Stimulated activated CD4-positive, alpha-beta T cell treated with anti-CD3 and anti-CD28 coated beads, Interleukin-12 subunit alpha, Interleukin-12 subunit beta, amount 100 ng/mL, for 24 hours (primary cell): Measurements from ENCODE around the gene DYRK2.
A peak's percentile ranks its signal among the peaks of the same experiment; 100 is the strongest.

ENCODE experiments used
- DNase-seq, 2 experiments: peaks; one replicate each; pipeline ENCODE4 v3.0.0-alpha.2; 2020; ENCODE audit warnings: low read depth in 2 of 2

Gene DYRK2

DNA sequence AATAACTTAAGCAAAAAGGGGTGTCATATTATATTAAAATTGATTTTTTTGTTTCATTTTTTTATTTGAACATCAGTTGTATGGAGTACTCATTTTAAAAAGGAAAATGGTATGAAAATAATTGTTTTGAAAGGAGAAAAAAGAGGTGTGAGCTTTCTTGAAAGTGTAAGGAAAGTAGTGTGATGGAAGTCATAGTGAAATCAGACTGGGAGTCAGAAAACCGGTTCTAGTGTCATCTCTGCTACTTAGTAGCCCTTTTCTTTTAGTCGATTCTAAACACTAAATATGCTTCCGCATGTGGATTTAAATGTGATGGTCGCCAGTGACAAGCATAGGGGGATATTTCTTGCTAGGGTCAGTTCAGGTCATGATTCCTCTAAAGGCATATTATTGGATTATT, 1.8 kb upstream of the DYRK2 start:
- DNase-seq = no peak

DNA sequence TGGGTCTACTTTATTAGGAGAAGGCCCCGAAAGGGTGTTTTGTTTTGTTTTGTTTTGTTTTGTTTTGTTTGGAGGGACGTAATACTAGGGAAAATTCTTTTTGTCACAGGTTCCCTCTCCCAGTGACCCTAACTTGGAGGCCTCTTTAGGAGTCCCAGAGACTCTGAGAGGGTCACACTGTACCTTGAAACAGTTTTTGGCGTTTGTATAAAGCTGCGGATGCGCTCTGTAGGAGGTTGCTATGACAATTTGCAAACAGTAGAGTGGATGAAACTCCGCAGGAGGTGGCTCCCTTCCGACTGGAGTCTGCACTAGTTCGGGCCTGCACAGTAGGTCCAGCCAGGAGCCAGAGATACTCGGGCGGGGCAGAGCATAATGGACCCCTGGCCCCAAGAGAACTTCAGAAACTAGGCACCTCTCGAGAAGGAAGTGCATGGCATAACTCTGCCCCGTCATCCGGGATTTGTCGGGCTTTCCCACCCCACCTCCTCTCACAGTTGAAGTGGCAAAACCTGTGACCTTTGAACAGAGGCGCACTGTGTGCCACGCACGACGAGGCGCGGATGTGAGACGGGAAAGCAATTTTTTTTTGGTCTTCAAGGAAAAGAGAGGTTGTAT, 1.3 kb upstream of the DYRK2 start:
- no peak for DNase-seq

DNA sequence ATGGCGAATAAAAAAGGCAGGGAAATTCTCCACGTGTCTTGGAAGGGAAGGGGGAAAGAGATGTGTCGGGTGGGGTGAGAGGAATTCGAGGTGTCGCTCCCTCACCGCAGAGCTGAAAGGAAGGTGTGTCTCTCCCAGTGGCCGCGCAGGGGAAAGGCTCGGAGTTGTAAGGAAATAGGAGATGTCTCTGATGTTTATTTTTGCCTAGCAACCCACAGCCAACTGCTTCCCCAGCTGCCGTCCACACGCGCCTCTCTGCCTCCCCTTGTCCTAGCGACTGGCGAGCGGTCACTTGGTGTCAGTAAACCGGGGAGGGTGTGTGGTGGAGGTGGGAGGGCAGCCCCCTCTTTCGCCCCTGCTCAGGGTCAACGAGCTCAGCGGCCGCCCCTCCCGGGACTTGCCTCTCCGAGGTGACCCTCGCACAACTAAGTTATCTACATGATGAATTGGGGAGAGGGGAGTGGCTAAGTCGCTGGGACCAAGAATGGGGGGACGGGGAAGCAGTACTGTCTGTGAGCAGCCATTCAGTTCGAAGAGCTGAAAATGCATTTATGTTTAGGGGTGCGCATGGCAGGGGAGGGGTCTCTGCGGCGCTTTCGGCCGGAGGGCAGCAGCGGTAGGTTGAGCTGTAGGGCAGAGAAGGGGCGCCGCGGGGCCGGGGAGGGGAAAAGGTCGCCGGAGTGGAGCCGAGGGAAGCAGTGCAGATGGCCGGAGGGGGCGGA, 585 bp upstream of the DYRK2 start:
- DNase-seq = peak in 1 of 2 experiments; percentile 14

DNA sequence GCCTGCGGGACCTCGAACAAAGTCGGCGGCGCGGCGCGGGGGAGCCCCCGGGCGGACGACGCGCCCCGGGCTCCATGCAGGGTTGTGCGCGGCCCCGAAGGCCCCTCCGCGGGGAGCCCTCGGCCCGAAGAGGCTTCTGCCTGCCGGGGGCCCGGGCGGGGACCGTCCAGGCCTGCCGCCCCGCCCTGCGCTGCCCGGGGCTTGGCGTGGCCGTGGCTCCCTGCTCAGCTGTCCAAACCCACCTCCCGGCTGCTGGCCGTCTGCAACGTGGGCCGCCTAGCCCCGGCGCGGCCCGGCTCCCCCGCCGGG, 670 bp downstream of the DYRK2 start:
- no peak for DNase-seq

DNA sequence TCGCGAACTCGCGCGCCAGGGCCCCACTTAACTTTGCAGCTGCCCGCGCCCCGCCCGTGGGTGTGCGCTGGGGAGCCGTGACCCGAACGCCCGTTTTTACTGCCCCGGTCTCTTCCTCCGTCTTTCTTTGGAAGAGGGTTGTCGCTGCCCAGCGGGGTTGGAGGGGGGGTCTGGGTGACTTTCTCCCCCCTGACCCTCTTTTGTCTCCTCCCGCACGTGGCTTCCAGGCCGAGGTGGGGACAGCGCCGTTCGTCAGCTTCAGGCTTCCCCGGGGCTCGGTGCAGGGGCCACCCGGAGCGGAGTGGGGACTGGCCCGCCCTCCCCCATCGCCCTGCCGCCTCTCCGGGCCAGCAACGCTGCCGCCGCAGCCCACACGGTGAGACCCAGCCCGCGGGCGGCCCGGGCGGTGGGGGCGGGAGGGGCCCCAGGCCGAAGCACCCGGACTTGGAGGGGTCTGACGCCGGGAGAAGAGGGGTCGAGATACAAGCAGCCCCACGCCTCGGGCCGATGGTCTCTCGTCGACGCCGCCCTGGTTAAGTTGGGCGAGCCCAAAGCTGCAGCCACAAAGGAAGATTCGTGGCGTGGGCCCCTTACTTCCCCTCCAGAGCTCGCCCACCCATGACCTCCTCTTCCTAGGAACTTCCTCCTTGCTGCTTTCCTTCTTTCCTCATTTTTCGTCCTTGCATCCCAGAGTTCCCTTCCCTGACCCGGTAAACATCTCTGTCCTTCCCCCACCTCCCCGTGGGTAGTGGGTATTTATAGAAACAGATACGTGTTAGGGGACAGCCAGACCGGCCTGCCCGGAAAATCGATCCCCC, 1.2 kb downstream of the DYRK2 start:
- DNase-seq = no peak

DNA sequence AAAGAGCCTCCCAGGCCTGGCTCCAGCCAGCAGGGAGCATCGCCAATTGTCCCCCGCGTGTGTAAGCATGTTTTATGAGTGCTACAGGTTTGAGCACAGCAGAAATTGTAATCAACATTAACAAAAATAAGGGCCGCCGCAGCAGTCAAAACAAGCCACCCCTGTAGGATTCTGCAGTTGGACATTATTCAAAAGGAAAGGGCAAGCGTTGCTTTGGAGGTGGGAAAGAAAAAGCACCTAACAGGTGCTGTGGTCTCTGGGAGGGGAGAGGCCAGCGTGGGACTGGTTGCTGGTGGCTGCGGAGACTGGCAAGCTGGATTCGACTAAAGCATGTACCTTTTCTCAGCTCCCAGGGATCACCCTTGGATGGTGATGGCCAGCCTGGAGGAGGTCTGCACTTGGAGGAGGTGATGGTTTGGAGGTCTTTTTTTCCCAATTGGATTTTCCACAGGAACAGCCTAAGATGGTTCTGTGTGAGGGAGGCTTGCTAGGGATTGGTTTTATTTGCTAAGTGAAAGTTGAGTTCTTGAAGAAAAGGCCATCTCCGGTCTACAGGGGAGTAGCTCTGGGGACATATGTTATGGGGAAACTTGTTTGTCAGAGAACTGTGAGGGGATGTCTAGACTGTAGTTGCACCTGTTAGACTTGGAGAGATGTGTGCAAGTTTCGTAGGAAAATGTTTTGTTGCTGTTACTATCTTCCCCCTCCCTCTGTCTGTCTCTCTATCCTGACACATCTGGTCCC, 2.0 kb downstream of the DYRK2 start:
- DNase-seq = no peak

DNA sequence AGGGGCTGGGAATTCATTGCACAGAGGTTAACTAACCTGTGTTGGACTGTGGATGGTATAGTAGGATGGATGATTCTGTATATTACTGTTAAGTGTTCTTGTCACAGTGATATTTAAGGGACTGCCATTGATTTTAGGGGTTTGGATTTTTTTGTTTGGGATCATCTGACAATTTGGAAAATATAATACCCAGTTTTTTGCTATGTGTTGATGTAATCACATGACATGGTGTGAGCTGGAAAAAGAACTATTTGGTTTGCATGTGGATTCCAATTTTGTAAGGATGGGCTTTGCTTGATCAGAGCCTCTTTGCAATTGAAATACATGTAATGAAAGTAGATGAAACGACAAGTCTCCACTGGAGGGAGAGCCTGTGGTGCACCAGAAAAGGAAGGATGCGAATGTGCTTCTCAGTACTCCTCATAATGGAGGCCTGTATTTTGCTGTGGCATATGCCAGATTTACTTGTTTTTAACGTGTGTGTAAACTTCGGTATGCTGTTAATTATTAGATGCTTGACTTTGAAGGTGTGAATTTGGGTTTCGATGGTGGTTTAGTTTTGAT, 2.7 kb downstream of the DYRK2 start:
- DNase-seq = no peak

DNA sequence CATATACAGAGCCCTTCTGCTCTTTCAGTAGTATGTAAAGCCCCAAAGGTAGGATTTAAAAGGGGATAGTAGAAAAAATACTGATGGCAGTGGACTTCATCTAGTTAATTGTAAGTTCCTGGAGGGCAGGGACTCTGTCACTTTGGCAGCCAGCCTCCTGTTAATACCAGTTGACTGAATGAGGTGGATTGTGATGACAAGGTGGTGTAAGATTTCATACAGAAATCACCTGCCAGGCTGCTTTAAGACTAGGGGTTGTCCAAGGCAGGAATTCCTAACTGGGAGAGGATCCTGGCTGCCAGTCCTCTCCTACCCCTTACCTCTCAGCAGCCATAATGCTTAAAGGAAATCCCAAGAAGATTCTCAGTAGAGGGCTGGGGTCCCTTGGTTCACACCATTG, 7.3 kb downstream of the DYRK2 start:
- no peak for DNase-seq

DNA sequence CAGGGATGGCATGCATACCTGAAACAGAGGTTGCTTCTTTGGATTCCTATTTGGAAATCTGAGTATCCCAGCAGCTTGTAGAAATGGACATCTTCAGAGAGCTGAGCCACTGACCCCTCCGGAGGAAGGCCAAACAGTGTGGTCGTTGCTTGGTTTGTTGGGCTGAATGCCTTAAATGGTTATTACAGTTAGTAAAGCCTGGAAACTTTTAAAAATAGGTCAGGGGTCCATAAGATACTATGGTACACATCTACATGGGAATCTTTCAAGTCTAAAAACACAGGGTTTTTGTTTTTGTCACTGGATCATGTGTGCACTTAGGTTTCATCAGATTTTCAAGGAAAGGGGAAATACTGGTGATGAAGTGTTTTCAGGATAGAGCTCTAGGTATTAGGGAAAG, 7.7 kb downstream of the DYRK2 start:
- DNase-seq = no peak

DNA sequence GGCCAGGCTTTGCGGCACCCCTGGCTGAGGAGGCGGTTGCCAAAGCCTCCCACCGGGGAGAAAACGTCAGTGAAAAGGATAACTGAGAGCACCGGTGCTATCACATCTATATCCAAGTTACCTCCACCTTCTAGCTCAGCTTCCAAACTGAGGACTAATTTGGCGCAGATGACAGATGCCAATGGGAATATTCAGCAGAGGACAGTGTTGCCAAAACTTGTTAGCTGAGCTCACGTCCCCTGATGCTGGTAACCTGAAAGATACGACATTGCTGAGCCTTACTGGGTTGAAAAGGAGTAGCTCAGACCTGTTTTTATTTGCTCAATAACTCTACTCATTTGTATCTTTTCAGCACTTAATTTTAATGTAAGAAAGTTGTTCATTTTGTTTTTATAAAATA, 9.9 kb downstream of the DYRK2 start:
- no peak for DNase-seq

DNA sequence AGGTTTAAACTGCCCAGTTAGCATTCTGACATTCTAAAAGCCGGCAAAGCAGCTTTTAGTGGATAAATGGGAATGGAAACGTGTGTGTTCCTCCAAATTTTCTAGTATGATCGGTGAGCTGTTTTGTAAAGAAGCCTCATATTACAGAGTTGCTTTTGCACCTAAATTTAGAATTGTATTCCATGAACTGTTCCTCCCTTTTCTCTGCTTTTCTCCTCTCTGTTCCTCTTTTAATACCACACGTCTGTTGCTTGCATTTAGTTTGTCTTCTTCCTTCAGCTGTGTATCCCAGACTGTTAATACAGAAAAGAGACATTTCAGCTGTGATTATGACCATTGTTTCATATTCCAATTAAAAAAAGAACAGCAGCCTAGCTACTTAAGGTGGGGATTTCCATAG, 10.7 kb downstream of the DYRK2 start:
- no peak for DNase-seq

DNA sequence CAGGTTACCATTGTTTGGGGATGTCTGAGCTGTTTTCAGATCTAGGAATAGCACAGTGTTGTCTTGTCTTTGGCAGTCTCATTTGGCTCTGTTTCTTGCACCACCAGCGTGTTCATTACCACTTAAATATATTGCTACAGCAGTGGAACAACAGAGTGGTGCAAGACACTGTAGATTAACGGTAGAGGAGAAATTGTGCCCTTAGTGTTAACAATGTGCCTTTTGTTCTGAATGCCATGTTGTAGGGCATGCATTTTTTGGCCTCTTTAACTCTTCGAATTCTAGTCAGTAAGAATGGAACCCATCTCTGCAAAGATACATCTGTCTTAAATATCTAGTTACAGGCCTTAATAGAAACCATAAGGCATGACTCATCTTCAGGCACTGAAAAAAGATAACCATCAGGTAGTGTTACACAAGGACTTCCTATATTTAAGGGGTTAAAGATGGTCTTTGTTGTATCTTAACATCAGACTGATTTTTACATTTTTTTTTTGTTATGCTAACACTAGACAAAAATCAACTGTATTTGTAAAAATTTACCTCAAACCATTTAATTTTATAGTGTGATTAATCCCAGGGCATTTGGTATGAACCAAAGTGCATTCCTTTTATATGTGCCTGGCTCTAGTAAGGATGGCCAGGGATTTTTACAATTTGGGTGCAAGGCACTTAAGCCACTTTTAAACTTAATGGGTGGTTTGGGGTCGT, 12.9 kb downstream of the DYRK2 start:
- DNase-seq = no peak

DNA sequence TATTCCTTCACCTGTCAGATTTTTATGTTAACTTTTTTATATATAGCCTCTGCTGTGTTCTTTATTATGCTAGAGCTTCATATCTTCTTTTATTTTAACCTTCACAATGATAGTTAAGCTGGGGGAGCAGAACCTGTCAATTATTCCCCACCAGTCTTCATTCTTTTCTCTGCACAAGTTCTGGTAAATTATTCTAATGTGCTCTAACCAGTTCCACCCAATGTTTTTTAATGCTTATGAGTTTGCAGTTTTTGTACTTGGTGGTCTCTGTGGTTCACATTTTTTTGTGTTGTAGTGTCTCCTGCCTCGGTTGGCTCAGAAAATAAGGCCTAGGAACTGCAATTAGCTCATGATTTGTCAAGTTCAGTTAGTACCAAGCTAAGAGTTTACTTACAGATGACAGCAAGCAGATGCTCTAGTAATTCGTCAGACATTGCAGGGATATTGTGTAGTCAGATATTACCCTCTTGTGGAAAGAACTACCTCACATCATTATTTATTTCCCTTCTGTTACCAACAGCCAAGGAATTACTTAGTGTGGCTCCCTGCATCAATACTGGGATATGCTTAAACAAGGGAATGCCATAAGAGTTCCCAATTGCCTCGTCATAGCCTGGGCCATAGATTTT, 14.5 kb downstream of the DYRK2 start:
- no peak for DNase-seq

DNA sequence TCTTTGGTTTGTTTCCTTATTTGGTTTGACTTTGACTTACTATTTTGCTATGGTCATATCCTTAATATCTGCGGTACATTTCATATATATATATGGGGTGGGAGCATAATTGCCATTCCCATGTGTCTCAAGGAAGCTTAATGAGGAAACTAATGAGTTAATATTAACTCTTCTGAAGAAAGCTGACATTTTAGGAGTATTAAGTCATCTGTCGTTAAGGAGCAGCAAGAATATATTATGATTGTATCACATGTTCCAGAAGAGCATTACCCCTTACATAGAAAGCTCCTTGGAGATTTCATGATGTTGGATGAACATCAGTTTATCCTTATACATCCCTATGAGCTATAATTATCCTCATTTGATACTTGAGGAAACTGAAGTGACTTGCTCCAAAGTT, 15.6 kb downstream of the DYRK2 start:
- no peak for DNase-seq

DNA sequence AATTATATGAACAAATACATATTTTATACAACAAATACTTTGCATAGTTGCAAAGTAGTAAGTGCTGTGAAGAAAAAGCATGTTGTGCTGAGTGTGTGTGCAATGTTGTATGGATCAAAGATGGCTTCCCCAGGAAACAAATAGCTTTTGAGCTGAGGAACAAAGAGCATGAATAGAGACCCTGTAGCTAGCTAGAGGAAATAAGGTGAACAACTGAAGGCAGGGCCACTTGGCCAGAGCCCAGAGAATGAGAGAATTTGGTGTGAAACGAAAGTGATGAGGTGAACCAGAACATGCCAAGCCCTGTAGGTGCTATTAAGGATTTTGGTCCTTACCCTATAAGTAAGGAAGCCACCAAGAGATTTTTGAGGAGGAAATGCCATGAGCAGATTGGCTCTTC, 17.1 kb downstream of the DYRK2 start:
- DNase-seq = no peak

DNA sequence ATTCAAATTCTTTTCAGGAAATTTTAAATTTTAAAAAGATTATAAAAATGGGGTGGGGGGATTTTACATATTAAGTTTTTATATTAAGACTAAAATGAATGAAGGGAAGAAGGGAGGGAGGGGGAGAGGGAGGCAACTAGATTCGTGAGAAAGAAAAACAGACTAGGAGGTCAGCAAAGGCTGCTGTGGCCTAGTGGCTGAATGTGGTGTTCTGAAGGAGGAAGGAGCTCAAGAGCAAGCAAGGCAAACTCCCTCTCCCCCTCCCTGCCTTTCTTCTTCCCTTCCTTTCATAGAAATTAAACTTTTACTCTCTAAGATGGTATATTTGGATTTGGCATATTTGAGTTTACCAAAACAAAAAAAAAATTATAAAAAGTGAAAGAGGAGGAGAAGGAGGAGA, 18.1 kb downstream of the DYRK2 start:
- DNase-seq = no peak

DNA sequence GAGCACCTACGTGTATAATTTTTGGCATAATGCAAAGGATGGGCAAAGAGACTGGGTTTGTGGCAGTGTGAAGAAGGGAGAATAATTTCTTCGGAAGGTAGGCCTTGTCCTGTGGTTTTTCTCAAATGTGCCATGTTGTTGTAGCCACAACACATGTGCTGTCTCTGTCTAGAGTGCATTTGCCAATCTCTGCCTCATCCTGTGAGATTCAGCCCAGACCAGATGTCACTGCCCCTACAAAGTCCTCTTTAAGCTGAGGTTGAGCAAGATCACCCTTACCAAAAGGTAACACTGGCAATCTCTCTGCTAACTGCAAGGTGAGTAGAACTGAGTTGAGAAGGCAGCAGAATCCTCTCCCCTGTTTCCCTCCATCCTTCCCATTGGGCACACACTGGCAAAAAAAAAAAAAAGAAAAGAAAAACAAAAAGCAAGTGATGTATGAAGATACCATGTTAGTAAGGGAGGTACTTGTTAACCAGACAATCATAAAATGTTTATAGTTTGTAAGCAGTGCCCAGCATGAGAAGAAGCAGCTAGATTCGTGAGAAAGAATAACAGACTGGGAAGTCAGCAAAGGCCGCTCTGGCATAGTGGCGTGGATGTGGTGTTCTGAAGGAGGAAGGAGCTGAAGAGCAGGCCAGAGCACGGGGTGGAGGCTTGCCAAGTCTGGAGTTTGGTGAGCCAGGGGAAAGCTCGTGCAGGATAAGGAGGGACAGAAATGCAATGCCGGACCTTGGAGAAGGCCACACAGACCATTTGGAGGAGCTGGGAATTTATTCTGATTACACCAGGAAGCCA, 18.9 kb downstream of the DYRK2 start:
- DNase-seq = no peak

DNA sequence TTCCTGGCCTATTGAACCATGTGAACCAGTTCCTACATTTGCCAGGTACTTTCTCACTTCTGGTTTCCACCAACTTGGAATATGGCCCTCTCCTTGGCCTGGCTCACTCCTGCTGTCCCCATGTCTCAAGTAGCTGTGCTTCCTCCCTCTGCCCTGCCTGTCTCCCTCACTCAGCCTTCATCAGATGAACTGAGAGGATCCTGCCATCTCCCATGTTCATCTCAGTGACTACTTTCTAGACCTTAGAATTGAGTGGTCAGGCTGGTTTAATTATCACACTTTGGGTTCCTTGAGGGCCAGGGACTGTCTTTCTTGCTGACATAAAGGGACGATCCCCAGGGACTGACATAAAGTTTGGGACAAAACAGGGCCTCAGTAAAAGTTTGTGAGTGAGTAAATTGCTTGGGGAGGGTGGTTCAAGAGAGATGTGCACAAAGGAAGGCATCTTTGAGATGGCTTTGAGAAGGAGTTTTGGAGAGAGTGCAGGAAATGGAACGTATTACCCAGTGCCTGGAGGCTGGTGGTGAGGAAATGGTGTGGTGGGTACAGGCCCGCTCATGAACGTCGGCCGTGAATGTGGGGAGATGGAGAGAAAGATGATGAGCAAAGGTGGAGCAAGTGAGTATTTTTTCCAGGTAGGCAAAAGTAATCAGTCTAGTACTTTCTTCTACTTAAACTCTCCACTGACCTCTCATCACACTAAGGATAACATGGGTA, 20.8 kb downstream of the DYRK2 start:
- no peak for DNase-seq

DNA sequence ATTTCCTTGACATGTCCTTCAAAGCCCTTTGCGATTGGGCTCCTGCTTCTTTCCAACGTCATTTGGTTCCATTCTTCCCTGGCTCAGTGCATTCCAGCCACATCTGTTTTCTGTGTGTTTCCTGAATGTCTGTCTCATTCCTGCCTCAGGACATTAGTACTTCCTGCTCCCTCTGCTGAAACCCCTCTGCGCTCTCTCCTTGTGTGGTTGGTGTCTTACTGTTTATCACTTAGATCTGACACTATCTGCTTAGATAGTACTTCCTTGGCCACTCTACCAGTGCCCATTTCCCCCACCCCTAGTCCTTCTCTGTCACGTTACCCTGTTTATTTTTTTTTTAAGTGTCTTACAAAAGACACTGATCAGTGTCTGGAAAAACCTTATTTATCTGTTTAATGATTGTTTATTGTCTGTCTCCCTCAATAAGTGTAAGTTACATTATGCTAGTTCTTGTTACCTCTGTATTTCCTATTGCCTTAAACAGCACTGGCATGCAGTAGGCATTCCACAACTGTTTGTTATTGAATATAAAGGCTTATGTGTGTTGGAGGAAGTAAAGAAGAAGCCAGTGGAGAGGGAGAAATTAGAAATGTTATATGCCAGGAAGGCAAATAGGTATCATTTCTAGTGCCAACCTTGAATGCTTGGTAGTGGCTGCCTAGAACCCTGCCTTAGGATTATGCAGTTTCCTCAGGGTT, 21.5 kb downstream of the DYRK2 start:
- DNase-seq = no peak
